HepG2 (cell line): ENCODE measurements around the gene PFDN2. TPM values are rescaled to one million over a fixed set of nuclear protein-coding genes. Genes with fewer than 3 reads are reported as not detected.

Experiments used
- ARID3A ChIP-seq: IDR thresholded peaks from 2 replicates; pipeline ENCODE4 v1.6.1; 2012; ENCODE audit warnings: low read depth, low read length, improper control_type of control experiment
- ATAD3A ChIP-seq: sonication (generic); formaldehyde crosslinking; IDR thresholded peaks from 2 replicates; pipeline ENCODE4 v1.4.0; 2020; ENCODE audit warnings: missing genetic modification reagents
- MED13 ChIP-seq: sonication (generic); formaldehyde crosslinking; IDR thresholded peaks from 2 replicates; pipeline ENCODE4 v1.5.0; 2020; ENCODE audit warnings: missing genetic modification reagents
- MXD4 ChIP-seq: IDR thresholded peaks from 2 replicates; pipeline ENCODE4 v1.6.1; 2016; ENCODE audit warnings: mild to moderate bottlenecking, missing biosample characterization, missing genetic modification reagents
- NAIF1 ChIP-seq: sonication (generic); formaldehyde crosslinking; IDR thresholded peaks from 2 replicates; pipeline ENCODE4 v1.5.0; 2020; ENCODE audit warnings: mild to moderate bottlenecking, missing genetic modification reagents, borderline replicate concordance
- PRDM4 ChIP-seq: sonication (generic); formaldehyde crosslinking; IDR thresholded peaks from 2 replicates; pipeline ENCODE4 v1.9.0; 2021; ENCODE audit warnings: missing genetic modification reagents, borderline replicate concordance
- RAD21 ChIP-seq: fragments of 450-650 bp; formaldehyde crosslinking; IDR thresholded peaks from 2 replicates; pipeline ENCODE4 v1.5.0; 2020; ENCODE audit warnings: mild to moderate bottlenecking
- RNF2 ChIP-seq: fragments of 450-650 bp; conservative IDR thresholded peaks from 2 replicates; pipeline ENCODE4 v1.6.1; 2016; ENCODE audit warnings: low read depth
- TCF12 ChIP-seq, 2 experiments: fragments of 450-650 bp in 1 of 2; sonication (generic) in 1 of 2; formaldehyde crosslinking in 1 of 2; IDR thresholded peaks; 2 replicates each; pipeline versions ENCODE4 v1.6.1 to v1.8.0; 2017 to 2022; ENCODE audit warnings: antibody characterized with exemption in 1 of 2, mild to moderate bottlenecking in 1 of 2, missing genetic modification reagents in 1 of 2, moderate library complexity in 1 of 2
- ZBTB42 ChIP-seq: sonication (generic); formaldehyde crosslinking; IDR thresholded peaks from 2 replicates; pipeline ENCODE4 v1.5.0; 2020; ENCODE audit warnings: mild to moderate bottlenecking, missing genetic modification reagents
- ZFP91 ChIP-seq: sonication (generic); formaldehyde crosslinking; IDR thresholded peaks from 2 replicates; pipeline ENCODE4 v1.9.0; 2022; ENCODE audit warnings: missing genetic modification reagents, mild to moderate bottlenecking, borderline replicate concordance
- ZNF121 ChIP-seq: sonication (generic); formaldehyde crosslinking; IDR thresholded peaks from 2 replicates; pipeline ENCODE4 v1.5.0; 2020; ENCODE audit warnings: mild to moderate bottlenecking, missing genetic modification reagents
- ZNF264 ChIP-seq: sonication (generic); formaldehyde crosslinking; IDR thresholded peaks from 2 replicates; pipeline ENCODE4 v1.4.0; 2020; ENCODE audit warnings: missing genetic modification reagents
- ZNF281 ChIP-seq: sonication (generic); formaldehyde crosslinking; IDR thresholded peaks from 2 replicates; pipeline ENCODE4 v1.4.0; 2020; ENCODE audit warnings: missing genetic modification reagents, borderline replicate concordance
- ZNF383 ChIP-seq: sonication (generic); formaldehyde crosslinking; IDR thresholded peaks from 2 replicates; pipeline ENCODE4 v1.4.0; 2020; ENCODE audit warnings: missing genetic modification reagents, mild to moderate bottlenecking, borderline replicate concordance
- ZNF431 ChIP-seq: sonication (generic); formaldehyde crosslinking; IDR thresholded peaks from 2 replicates; pipeline ENCODE4 v1.9.0; 2022; ENCODE audit warnings: missing genetic modification reagents, low read depth, mild to moderate bottlenecking, borderline replicate concordance
- ZNF629 ChIP-seq: sonication (generic); formaldehyde crosslinking; conservative IDR thresholded peaks from 2 replicates; pipeline ENCODE4 v1.5.0; 2020; ENCODE audit warnings: missing genetic modification reagents
- ZNF761 ChIP-seq: sonication (generic); formaldehyde crosslinking; conservative IDR thresholded peaks from 2 replicates; pipeline ENCODE4 v1.4.0; 2020; ENCODE audit warnings: mild to moderate bottlenecking, missing genetic modification reagents
- ZNF878 ChIP-seq: sonication (generic); formaldehyde crosslinking; IDR thresholded peaks from 2 replicates; pipeline ENCODE4 v1.8.1; 2023; ENCODE audit warnings: mild to moderate bottlenecking, missing genetic modification reagents, moderate library complexity
- polyA plus RNA-seq, 8 experiments: library from polyadenylated mRNA; depleted of rRNA in 3 of 8; stranded (reverse) in 7 of 8; unstranded in 1 of 8; fragments of >200 nt; fragmentation: Illumina TruSeq in 4 of 8; extraction: Trizol in 4 of 8; gene quantifications; 2 replicates each; pipeline versions ENCODE4 v1.2.1 to v1.2.3, GENCODE V29; 2011 to 2016; ENCODE audit warnings: low read depth in 4 of 8, missing spikeins in 1 of 8, mixed read lengths in 1 of 8; ENCODE audit not compliant: insufficient read depth in 1 of 8
- total RNA-seq, 5 experiments: library from RNA; depleted of rRNA; stranded (reverse); fragments of >200 nt; fragmentation: Illumina TruSeq; extraction: Trizol; gene quantifications; 2 replicates each; pipeline ENCODE4 v1.2.3, GENCODE V29; 2016; ENCODE audit warnings: low read depth in 1 of 5

PFDN2 gene
- total and polyA plus RNA-seq, 2 of the 13 experiments (the other 11 are each of a cell fraction or from before 2014, with no cell fraction given): 62.6 to 63.6 TPM

- TF ChIP-seq ZNF264 (no peak), TCF12 (IDR thresholded peaks at IDR 0.05) (no peak), TCF12 (CRISPR knock-in tag; IDR thresholded peaks at IDR 0.05) (no peak), MXD4 (no peak), ZNF629 (no peak), ZFP91 (CRISPR knock-in tag) (peak; percentile 60; the same call in 1 of the 2 replicates), ATAD3A (no peak), ARID3A (no peak), ZNF121 (CRISPR knock-in tag) (no peak), ZNF761 (CRISPR knock-in tag) (no peak), ZNF878 (no peak), ZNF383 (no peak), MED13 (CRISPR knock-in tag) (no peak), NAIF1 (no peak), ZNF431 (CRISPR knock-in tag) (no peak), RAD21 (CRISPR knock-in tag) (no peak), ZNF281 (no peak), ZBTB42 (CRISPR knock-in tag) (no peak), RNF2 (no peak), PRDM4 (CRISPR knock-in tag) (no peak)
Observed at GRCh38 chr1:161159087-161159912, 41.5 kb upstream of the PFDN2 start, which contains the start of gene USP21 (continued).
